ENCODE measurements around the gene PRPF39. TPM values are rescaled to one million over a fixed set of nuclear protein-coding genes. Genes with fewer than 3 reads are reported as not detected.

PRPF39 gene
- polyA plus RNA-seq, 1 donor from 2014 or later: 138 TPM

DNA sequence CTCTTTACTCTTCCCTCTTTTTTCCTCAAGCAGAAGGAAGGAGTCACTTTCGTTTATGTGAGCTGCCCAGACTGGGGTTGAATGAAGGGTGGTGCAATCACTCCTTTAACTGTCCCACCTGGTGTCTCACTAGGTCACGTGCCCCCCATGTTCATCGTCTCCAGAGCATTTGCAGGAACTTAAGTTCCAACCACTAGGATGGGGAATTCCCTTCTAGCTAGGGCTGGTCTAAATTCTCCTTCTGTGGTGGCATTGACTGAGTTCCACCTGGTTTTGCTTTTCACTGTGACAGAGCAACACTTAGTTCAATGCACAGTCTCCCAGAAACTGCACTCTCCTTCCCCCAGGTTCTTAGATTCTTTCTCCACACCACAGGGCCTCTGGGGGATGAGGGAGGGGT is 61.3 kb downstream of the PRPF39 start:
- no peak overlapping the region for H2AFZ ChIP-seq (ENCODE audit: low read depth, low read length)
- H3K27me3 ChIP-seq (ENCODE audit: insufficient read depth, low read depth, low read length): no peaks in the 10 kb centered on the region
- TF ChIP-seq MXI1 (conservative IDR thresholded peaks at IDR 0.05; ENCODE audit: poor library complexity, severe bottlenecking) (no peak), REST (IDR thresholded peaks at IDR 0.05; ENCODE audit: borderline replicate concordance) (no peak), EZH2 (IDR thresholded peaks at IDR 0.05; ENCODE audit: borderline replicate concordance, insufficient read depth, low read length, poor library complexity, severe bottlenecking) (no peak), RAD21 (conservative IDR thresholded peaks at IDR 0.05) (no peak), EP300 (conservative IDR thresholded peaks at IDR 0.05; ENCODE audit: poor library complexity, severe bottlenecking) (no peak), POLR2AphosphoS5 (IDR thresholded peaks at IDR 0.05) (no peak), SMC3 (conservative IDR thresholded peaks at IDR 0.05; ENCODE audit: poor library complexity) (no peak), TAF1 (IDR thresholded peaks at IDR 0.05; ENCODE audit: low read depth) (no peak)
- TF ChIP-seq, protein P1, sequence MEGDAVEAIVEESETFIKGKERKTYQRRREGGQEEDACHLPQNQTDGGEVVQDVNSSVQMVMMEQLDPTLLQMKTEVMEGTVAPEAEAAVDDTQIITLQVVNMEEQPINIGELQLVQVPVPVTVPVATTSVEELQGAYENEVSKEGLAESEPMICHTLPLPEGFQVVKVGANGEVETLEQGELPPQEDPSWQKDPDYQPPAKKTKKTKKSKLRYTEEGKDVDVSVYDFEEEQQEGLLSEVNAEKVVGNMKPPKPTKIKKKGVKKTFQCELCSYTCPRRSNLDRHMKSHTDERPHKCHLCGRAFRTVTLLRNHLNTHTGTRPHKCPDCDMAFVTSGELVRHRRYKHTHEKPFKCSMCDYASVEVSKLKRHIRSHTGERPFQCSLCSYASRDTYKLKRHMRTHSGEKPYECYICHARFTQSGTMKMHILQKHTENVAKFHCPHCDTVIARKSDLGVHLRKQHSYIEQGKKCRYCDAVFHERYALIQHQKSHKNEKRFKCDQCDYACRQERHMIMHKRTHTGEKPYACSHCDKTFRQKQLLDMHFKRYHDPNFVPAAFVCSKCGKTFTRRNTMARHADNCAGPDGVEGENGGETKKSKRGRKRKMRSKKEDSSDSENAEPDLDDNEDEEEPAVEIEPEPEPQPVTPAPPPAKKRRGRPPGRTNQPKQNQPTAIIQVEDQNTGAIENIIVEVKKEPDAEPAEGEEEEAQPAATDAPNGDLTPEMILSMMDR (IDR thresholded peaks at IDR 0.05; ENCODE audit: poor library complexity, severe bottlenecking): no peak
- H3K4me2 ChIP-seq (ENCODE audit: low read length): no peak overlapping the region
- no peaks in the 10 kb centered on the region for H3K36me3 ChIP-seq (ENCODE audit: insufficient read depth, low read length)
- no peak overlapping the region for H3K4me3 ChIP-seq (ENCODE audit: low read length)
- no peaks in the 10 kb centered on the region for H3K9me2 ChIP-seq (ENCODE audit: insufficient read depth, low read length)
- H3K79me2 ChIP-seq (replicated peaks; ENCODE audit: insufficient read depth, low read length): no peaks in the 10 kb centered on the region
- H3K27ac ChIP-seq (ENCODE audit: low read length): no peak overlapping the region
- H3K9ac ChIP-seq (ENCODE audit: low read length): no peak overlapping the region
- no peaks in the 10 kb centered on the region for H3F3A ChIP-seq (ENCODE audit: insufficient read depth, low read length, poor library complexity, severe bottlenecking)
- no peaks in the 10 kb centered on the region for H3K9me3 ChIP-seq (ENCODE audit: low read length)
- no peaks in the 10 kb centered on the region for H4K20me1 ChIP-seq (ENCODE audit: insufficient read depth)

DNA sequence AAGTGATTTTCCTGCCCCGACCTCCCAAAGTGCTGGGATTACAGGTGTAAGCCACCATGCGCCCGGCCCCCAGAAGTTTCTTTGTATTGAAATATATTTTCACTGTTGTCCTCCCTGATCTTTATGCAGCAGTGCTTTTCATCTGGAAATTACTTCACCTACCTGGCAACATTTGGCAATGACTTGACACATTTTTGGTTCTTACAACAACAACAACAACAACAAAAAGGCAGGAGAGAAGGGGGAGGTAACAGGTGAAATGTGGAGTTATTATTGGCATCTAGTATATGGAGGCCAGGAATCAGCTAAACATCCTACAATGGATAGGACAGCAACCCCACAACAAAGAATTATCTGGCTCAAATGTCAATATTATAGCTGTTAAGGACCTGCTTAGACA is 65.7 kb downstream of the PRPF39 start:
- no peaks in the 10 kb centered on the region for H3K27me3 ChIP-seq (ENCODE audit: insufficient read depth, low read depth, low read length)
- H3K27ac ChIP-seq (ENCODE audit: low read length): no peak overlapping the region
- no peak overlapping the region for H3K9ac ChIP-seq (ENCODE audit: low read length)
- no peak overlapping the region for H3K4me3 ChIP-seq (ENCODE audit: low read length)
- H2AFZ ChIP-seq (ENCODE audit: low read depth, low read length): no peak overlapping the region
- no peaks in the 10 kb centered on the region for H3K9me3 ChIP-seq (ENCODE audit: low read length)
- TF ChIP-seq RAD21 (conservative IDR thresholded peaks at IDR 0.05): no peak
- TF ChIP-seq, protein P1 (IDR thresholded peaks at IDR 0.05; ENCODE audit: poor library complexity, severe bottlenecking): no peak
- H3K79me2 ChIP-seq (replicated peaks; ENCODE audit: insufficient read depth, low read length): no peaks in the 10 kb centered on the region
- H3K4me2 ChIP-seq (ENCODE audit: low read length): no peak overlapping the region
- H4K20me1 ChIP-seq (ENCODE audit: insufficient read depth): no peaks in the 10 kb centered on the region
- H3K9me2 ChIP-seq (ENCODE audit: insufficient read depth, low read length): no peaks in the 10 kb centered on the region
- H3F3A ChIP-seq (ENCODE audit: insufficient read depth, low read length, poor library complexity, severe bottlenecking): no peaks in the 10 kb centered on the region
- no peaks in the 10 kb centered on the region for H3K36me3 ChIP-seq (ENCODE audit: insufficient read depth, low read length)

Measured in neural cell (in vitro differentiated cells).